Measurements from ENCODE around the gene DMD.

The DMD gene

GRCh38 chrX:31153475-31154047 lies 2057.8 kb downstream of the DMD start:
- DNase-seq (ENCODE audit: low read depth), result no peak
- no peak for TF ChIP-seq CTCF (IDR thresholded peaks at IDR 0.05; ENCODE audit: control insufficient read depth, insufficient read depth, low read depth, low read length, missing control alignments)
- H3K4me3 ChIP-seq (ENCODE audit: control insufficient read depth, low read depth, low read length), result no peak overlapping the region

DNA sequence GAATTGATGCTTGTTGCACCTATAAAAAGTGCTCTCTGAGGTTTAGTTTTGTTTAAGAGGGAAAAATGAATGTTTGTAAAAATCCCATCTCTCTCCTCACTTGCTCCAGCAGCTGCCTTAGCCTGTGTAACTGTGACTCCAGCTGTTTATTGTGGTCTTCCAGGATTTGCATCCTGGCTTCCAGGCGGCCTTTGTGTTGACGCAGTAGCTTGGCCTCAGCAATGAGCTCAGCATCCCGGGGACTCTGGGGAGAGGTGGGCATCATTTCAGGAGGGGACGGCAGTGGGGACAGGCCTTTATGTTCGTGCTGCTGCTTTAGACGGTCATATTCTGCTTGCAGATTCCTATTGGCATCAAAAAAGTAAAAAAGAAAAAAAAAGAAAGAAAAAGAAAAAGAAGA lies 2064.2 kb downstream of the DMD start:
- no peak for TF ChIP-seq CTCF (IDR thresholded peaks at IDR 0.05; ENCODE audit: control insufficient read depth, insufficient read depth, low read depth, low read length, missing control alignments)
- no peak overlapping the region for H3K4me3 ChIP-seq (ENCODE audit: control insufficient read depth, low read depth, low read length)
- no peak for DNase-seq (ENCODE audit: low read depth)

GRCh38 chrX:31139961-31140360 lies 2071.4 kb downstream of the DMD start:
- H3K4me3 ChIP-seq (ENCODE audit: control insufficient read depth, low read depth, low read length), result no peak overlapping the region
- DNase-seq (ENCODE audit: low read depth), result no peak
- no peak for TF ChIP-seq CTCF (IDR thresholded peaks at IDR 0.05; ENCODE audit: control insufficient read depth, insufficient read depth, low read depth, low read length, missing control alignments)

DNA sequence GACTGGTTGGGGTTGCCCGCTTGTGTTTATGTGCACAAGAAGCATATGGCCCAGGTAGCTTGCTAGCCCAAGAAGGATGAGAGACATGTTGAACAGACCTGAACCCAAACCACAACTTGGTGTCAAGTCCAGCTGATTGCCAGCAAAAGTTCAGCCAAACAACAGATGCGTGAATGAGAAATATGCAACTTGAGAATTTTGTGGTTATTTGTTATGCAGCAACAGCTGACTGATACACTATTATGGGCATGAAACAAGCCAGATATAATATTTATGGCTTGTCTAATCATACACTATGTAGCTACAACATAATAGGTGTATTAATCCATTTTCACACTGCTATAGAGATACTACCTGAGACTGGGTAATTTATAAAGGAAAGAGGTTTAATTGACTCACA lies 2073.2 kb downstream of the DMD start:
- no peak overlapping the region for H3K4me3 ChIP-seq (ENCODE audit: control insufficient read depth, low read depth, low read length)
- TF ChIP-seq CTCF (IDR thresholded peaks at IDR 0.05; ENCODE audit: control insufficient read depth, insufficient read depth, low read depth, low read length, missing control alignments), result no peak
- no peak for DNase-seq (ENCODE audit: low read depth)

DNA sequence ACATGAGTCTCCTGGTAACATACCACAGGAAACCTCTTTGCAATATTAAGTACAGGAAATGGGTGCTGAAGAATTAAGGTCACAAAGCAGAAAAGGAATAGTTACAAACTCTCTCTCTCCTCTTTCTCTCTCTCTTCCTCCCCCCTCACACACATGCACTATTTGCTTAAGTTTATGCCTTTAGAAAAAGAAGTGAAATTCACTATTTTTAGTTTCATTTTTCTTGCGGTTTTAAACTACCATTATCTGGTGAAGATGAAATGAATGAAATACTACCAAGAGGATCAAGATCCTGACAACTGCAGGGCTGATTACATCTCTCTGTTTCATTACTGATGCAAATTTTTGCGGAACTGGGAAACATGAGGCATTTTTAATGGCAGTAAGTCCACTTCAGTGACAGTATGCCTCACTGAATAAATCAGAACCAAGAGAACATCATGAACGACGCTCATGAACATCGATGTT lies 2075.2 kb downstream of the DMD start:
- no peak for TF ChIP-seq CTCF (IDR thresholded peaks at IDR 0.05; ENCODE audit: control insufficient read depth, insufficient read depth, low read depth, low read length, missing control alignments)
- no peak overlapping the region for H3K4me3 ChIP-seq (ENCODE audit: control insufficient read depth, low read depth, low read length)
- DNase-seq (ENCODE audit: low read depth), result no peak

- no peak for DNase-seq (ENCODE audit: low read depth)
- no peak overlapping the region for H3K4me3 ChIP-seq (ENCODE audit: control insufficient read depth, low read depth, low read length)
- no peak for TF ChIP-seq CTCF (IDR thresholded peaks at IDR 0.05; ENCODE audit: control insufficient read depth, insufficient read depth, low read depth, low read length, missing control alignments)
These were observed 2078.5 kb downstream of the DMD start for GRCh38 chrX:31132821-31133241.
